Stimulated activated memory B cell treated with anti-CD40 and anti-IgM and Interleukin-4, amounts not matched to agents 10 μg/mL and 1 μg/mL and 100 μg/mL, for 72 hours (primary cell): ENCODE data around the gene CMTM3.
"Not testable (repeated sequence)": the region's sequence is repeated elsewhere in the genome, so short reads cannot be mapped to it uniquely, and the experiment has no call there.

Source experiments
- ATAC-seq: fragments of 150-1000 bp; cut with Tn5 transposase; 2 replicates; pipeline ENCODE4 v1.10.0; 2021
- H3K27ac Mint-ChIP-seq: one replicate; pipeline ENCODE4 v1.8.0; 2022; ENCODE audit warnings: mild to moderate bottlenecking, mixed read lengths
- H3K27me3 Mint-ChIP-seq: one replicate; pipeline ENCODE4 v1.8.0; 2022; ENCODE audit warnings: mixed read lengths
- H3K36me3 Mint-ChIP-seq: one replicate; pipeline ENCODE4 v1.8.0; 2022; ENCODE audit warnings: mixed read lengths
- H3K4me1 Mint-ChIP-seq: one replicate; pipeline ENCODE4 v1.8.0; 2022; ENCODE audit warnings: mixed read lengths
- H3K4me3 Mint-ChIP-seq: one replicate; pipeline ENCODE4 v1.8.0; 2022; ENCODE audit warnings: mild to moderate bottlenecking, moderate library complexity, mixed read lengths
- H3K9me3 Mint-ChIP-seq: one replicate; pipeline ENCODE4 v1.8.0; 2022; ENCODE audit warnings: mixed read lengths

CMTM3 gene

GRCh38 chr16:66575060-66575459 lies 29.4 kb upstream of the CMTM3 start:
- Mint-ChIP-seq H3K36me3 (no peaks in the 10 kb centered on the region), H3K4me1 (peaks cover 15% of the 10 kb centered on the region), H3K27ac (no peak overlapping the region), H3K4me3 (no peak overlapping the region), H3K27me3 (peaks cover 32% of the 10 kb centered on the region), H3K9me3 (no peaks in the 10 kb centered on the region)
- no peak for ATAC-seq

GRCh38 chr16:66576296-66576695 lies 28.2 kb upstream of the CMTM3 start:
- Mint-ChIP-seq H3K27ac (no peak overlapping the region), H3K9me3 (no peaks in the 10 kb centered on the region), H3K4me3 (no peak overlapping the region), H3K4me1 (peaks cover 15% of the 10 kb centered on the region), H3K36me3 (no peaks in the 10 kb centered on the region), H3K27me3 (peaks cover 35% of the 10 kb centered on the region)
- ATAC-seq, result no peak

- Mint-ChIP-seq H3K9me3 (peaks cover 3% of the 10 kb centered on the region), H3K4me1 (peaks cover 8% of the 10 kb centered on the region), H3K27me3 (peaks cover 35% of the 10 kb centered on the region), H3K4me3 (peak within 1 kb of the TSS; percentile 43), H3K36me3 (peaks cover 6% of the 10 kb centered on the region), H3K27ac (no peak within 1 kb of the TSS)
- ATAC-seq, result peak; percentile 20
Measured at GRCh38 chr16:66578651-66579531, 25.6 kb upstream of the CMTM3 start, which contains the start of gene CMTM2. CMTM2 (plus strand) TSS chr16:66579463; CDS start chr16:66579608, 145 bp downstream.

- Mint-ChIP-seq H3K4me3 (no peak overlapping the region), H3K9me3 (peaks cover 3% of the 10 kb centered on the region)
- ATAC-seq, result no peak
Measured at GRCh38 chr16:66580605-66581209, 23.8 kb upstream of the CMTM3 start.

GRCh38 chr16:66581246-66581952 lies 23.1 kb upstream of the CMTM3 start:
- peaks cover 6% of the 10 kb centered on the region for H3K36me3 Mint-ChIP-seq
- H3K4me1 Mint-ChIP-seq, result peaks cover 15% of the 10 kb centered on the region
- H3K27ac Mint-ChIP-seq, result no peak overlapping the region
- no peak overlapping the region for H3K4me3 Mint-ChIP-seq
- peaks cover 3% of the 10 kb centered on the region for H3K9me3 Mint-ChIP-seq
- H3K27me3 Mint-ChIP-seq, result peaks cover 35% of the 10 kb centered on the region
- no peak for ATAC-seq

More at GRCh38 chr16:66580605-66581209, 23.8 kb upstream of the CMTM3 start:
- peaks cover 6% of the 10 kb centered on the region for H3K36me3 Mint-ChIP-seq
- peaks cover 35% of the 10 kb centered on the region for H3K27me3 Mint-ChIP-seq
- no peak overlapping the region for H3K27ac Mint-ChIP-seq
- H3K4me1 Mint-ChIP-seq, result peaks cover 11% of the 10 kb centered on the region

- H3K4me3 Mint-ChIP-seq, result no peak overlapping the region
- H3K4me1 Mint-ChIP-seq, result peaks cover 27% of the 10 kb centered on the region
- ATAC-seq, result no peak
- H3K36me3 Mint-ChIP-seq, result peaks cover 6% of the 10 kb centered on the region
- peaks cover 3% of the 10 kb centered on the region for H3K9me3 Mint-ChIP-seq
- H3K27me3 Mint-ChIP-seq, result peaks cover 5% of the 10 kb centered on the region
- no peak overlapping the region for H3K27ac Mint-ChIP-seq
Measured at GRCh38 chr16:66585481-66586239, 18.8 kb upstream of the CMTM3 start.

GRCh38 chr16:66587881-66588600 lies 16.5 kb upstream of the CMTM3 start:
- Mint-ChIP-seq H3K9me3 (no peaks in the 10 kb centered on the region), H3K4me3 (no peak overlapping the region), H3K27ac (no peak overlapping the region), H3K27me3 (peaks cover 21% of the 10 kb centered on the region), H3K36me3 (no peaks in the 10 kb centered on the region), H3K4me1 (peaks cover 30% of the 10 kb centered on the region)
- ATAC-seq, result peak; percentile 42

- no peak overlapping the region for H3K27ac Mint-ChIP-seq
- H3K27me3 Mint-ChIP-seq, result peaks cover 21% of the 10 kb centered on the region
- peak; percentile 82 for ATAC-seq
- H3K4me1 Mint-ChIP-seq, result peaks cover 30% of the 10 kb centered on the region
- peak overlapping the region; percentile 50 for H3K4me3 Mint-ChIP-seq
- H3K36me3 Mint-ChIP-seq, result no peaks in the 10 kb centered on the region
- H3K9me3 Mint-ChIP-seq, result peaks cover 2% of the 10 kb centered on the region
Measured at GRCh38 chr16:66588981-66589713, 15.4 kb upstream of the CMTM3 start.

GRCh38 chr16:66590322-66590721 lies 14.2 kb upstream of the CMTM3 start:
- H3K4me1 Mint-ChIP-seq, result peaks cover 40% of the 10 kb centered on the region
- H3K9me3 Mint-ChIP-seq, result peaks cover 2% of the 10 kb centered on the region
- peak overlapping the region; percentile 70 for H3K27ac Mint-ChIP-seq
- peak overlapping the region; percentile 75 for H3K4me3 Mint-ChIP-seq
- H3K27me3 Mint-ChIP-seq, result peaks cover 28% of the 10 kb centered on the region
- ATAC-seq, result no peak
- no peaks in the 10 kb centered on the region for H3K36me3 Mint-ChIP-seq

- Mint-ChIP-seq H3K4me1 (peaks cover 36% of the 10 kb centered on the region), H3K4me3 (no peak overlapping the region), H3K36me3 (no peaks in the 10 kb centered on the region), H3K27me3 (peaks cover 28% of the 10 kb centered on the region), H3K9me3 (peaks cover 2% of the 10 kb centered on the region), H3K27ac (no peak overlapping the region)
- no peak for ATAC-seq
Measured at GRCh38 chr16:66591018-66591417, 13.5 kb upstream of the CMTM3 start.

- H3K9me3 Mint-ChIP-seq, result peaks cover 2% of the 10 kb centered on the region
- no peaks in the 10 kb centered on the region for H3K36me3 Mint-ChIP-seq
- peaks cover 36% of the 10 kb centered on the region for H3K4me1 Mint-ChIP-seq
- no peak overlapping the region for H3K4me3 Mint-ChIP-seq
- H3K27ac Mint-ChIP-seq, result no peak overlapping the region
- peaks cover 28% of the 10 kb centered on the region for H3K27me3 Mint-ChIP-seq
- no peak for ATAC-seq
Measured at GRCh38 chr16:66592241-66592640, 12.3 kb upstream of the CMTM3 start.

- no peak for ATAC-seq
- Mint-ChIP-seq H3K4me3 (no peak overlapping the region), H3K27me3 (peaks cover 28% of the 10 kb centered on the region), H3K36me3 (no peaks in the 10 kb centered on the region), H3K9me3 (peaks cover 2% of the 10 kb centered on the region), H3K4me1 (peaks cover 35% of the 10 kb centered on the region), H3K27ac (no peak overlapping the region)
Measured at GRCh38 chr16:66592814-66593213, 11.7 kb upstream of the CMTM3 start.

GRCh38 chr16:66594739-66595138 lies 9.8 kb upstream of the CMTM3 start:
- peak; percentile 75 for ATAC-seq
- H3K4me3 Mint-ChIP-seq, result no peak overlapping the region
- peaks cover 33% of the 10 kb centered on the region for H3K27me3 Mint-ChIP-seq
- H3K4me1 Mint-ChIP-seq, result peaks cover 29% of the 10 kb centered on the region
- peaks cover 2% of the 10 kb centered on the region for H3K9me3 Mint-ChIP-seq
- H3K27ac Mint-ChIP-seq, result no peak overlapping the region
- no peaks in the 10 kb centered on the region for H3K36me3 Mint-ChIP-seq

GRCh38 chr16:66596559-66596958 lies 7.9 kb upstream of the CMTM3 start:
- not testable (repeated sequence) for H3K27ac Mint-ChIP-seq, H3K4me3 Mint-ChIP-seq, ATAC-seq, H3K36me3 Mint-ChIP-seq, H3K9me3 Mint-ChIP-seq
- Mint-ChIP-seq H3K27me3 (peaks cover 39% of the 10 kb centered on the region), H3K4me1 (peaks cover 18% of the 10 kb centered on the region)
